ENCODE measurements around the gene ZNF646.

ZNF646 gene

GRCh38 chr16:31111881-31112466 is 37.8 kb downstream of the ZNF646 start:
- H3K4me3 ChIP-seq (ENCODE audit: low read depth, low read length): no peak overlapping the region
- TF ChIP-seq CTCF (IDR thresholded peaks at IDR 0.05; ENCODE audit: low read depth, low read length): no peak

GRCh38 chr16:31112711-31113110 is 38.5 kb downstream of the ZNF646 start:
- no peak for TF ChIP-seq CTCF (IDR thresholded peaks at IDR 0.05; ENCODE audit: low read depth, low read length)
- no peak overlapping the region for H3K4me3 ChIP-seq (ENCODE audit: low read depth, low read length)

GRCh38 chr16:31113121-31114120 is 39.2 kb downstream of the ZNF646 start:
- no peak overlapping the region for H3K4me3 ChIP-seq (ENCODE audit: low read depth, low read length)
- no peak for TF ChIP-seq CTCF (IDR thresholded peaks at IDR 0.05; ENCODE audit: low read depth, low read length)

- no peak overlapping the region for H3K4me3 ChIP-seq (ENCODE audit: low read depth, low read length)
- TF ChIP-seq CTCF (IDR thresholded peaks at IDR 0.05; ENCODE audit: low read depth, low read length): no peak
Measured at GRCh38 chr16:31114468-31114867, 40.2 kb downstream of the ZNF646 start.

GRCh38 chr16:31117384-31118222 is 43.4 kb downstream of the ZNF646 start, which contains the start of gene KAT8:
Gene KAT8 (plus strand): TSS chr16:31117664. CDS start chr16:31117682, 18 bp downstream.
- TF ChIP-seq CTCF (IDR thresholded peaks at IDR 0.05; ENCODE audit: low read depth, low read length): no peak
- peak within 1 kb of the TSS; percentile 86 for H3K4me3 ChIP-seq (ENCODE audit: low read depth, low read length)

- TF ChIP-seq CTCF (IDR thresholded peaks at IDR 0.05; ENCODE audit: low read depth, low read length): no peak
Measured at GRCh38 chr16:31118223-31119155, 44.3 kb downstream of the ZNF646 start.

More at GRCh38 chr16:31118223-31119155, 44.3 kb downstream of the ZNF646 start:
- H3K4me3 ChIP-seq (ENCODE audit: low read depth, low read length): peak overlapping the region; percentile 86
